Heart right ventricle (tissue), 16 donors: ENCODE data around the gene LYSMD2. TPM values are rescaled to one million over a fixed set of nuclear protein-coding genes. Genes with fewer than 3 reads are reported as not detected.
A peak's percentile ranks its signal among the peaks of the same experiment; 100 is the strongest.

Experiments
- ATAC-seq, 8 donors: fragments of 200-7000 bp; cut with Tn5 transposase; one replicate each; pipeline ENCODE4 v1.9.1; 2020; ENCODE audit warnings: mild to moderate bottlenecking in 8 of 8, moderate library complexity in 8 of 8, moderate number of reproducible peaks in 1 of 8
- DNase-seq, 2 donors: peaks; one replicate each; pipeline ENCODE4 v3.0.0-alpha.2; 2020
- H3K27ac ChIP-seq, 10 donors: fragments of 200-600 bp; sonication (generic) in 2 of 10; one replicate each; pipeline versions ENCODE4 v1.5.0 to v1.8.0; 2020 to 2022; ENCODE audit warnings: mild to moderate bottlenecking in 3 of 10
- H3K27me3 ChIP-seq, 7 donors: fragments of 200-600 bp; one replicate each; pipeline ENCODE4 v1.8.0; 2021 to 2022; ENCODE audit warnings: mild to moderate bottlenecking in 2 of 7
- H3K36me3 ChIP-seq, 9 donors: fragments of 200-600 bp; sonication (generic) in 1 of 9; one replicate each; pipeline versions ENCODE4 v1.5.0 to v1.8.0; 2020 to 2022; ENCODE audit warnings: mild to moderate bottlenecking in 2 of 9
- H3K4me1 ChIP-seq, 9 donors: fragments of 200-600 bp; sonication (generic) in 1 of 9; one replicate each; pipeline versions ENCODE4 v1.5.0 to v1.8.0; 2020 to 2022; ENCODE audit warnings: mild to moderate bottlenecking in 4 of 9
- H3K4me3 ChIP-seq, 10 donors: fragments of 200-600 bp; sonication (generic) in 2 of 10; one replicate each; pipeline versions ENCODE4 v1.5.0 to v1.8.0; 2020 to 2022; ENCODE audit warnings: mild to moderate bottlenecking in 7 of 10, moderate library complexity in 2 of 10
- H3K9me3 ChIP-seq, 11 donors: fragments of 200-600 bp in 10 of 11; sonication (generic) in 2 of 11; one replicate each; pipeline versions ENCODE4 v1.5.0 to v1.8.0; 2013 to 2022; ENCODE audit warnings: mild to moderate bottlenecking in 2 of 11, control low read depth in 1 of 11, moderate library complexity in 1 of 11
- CTCF ChIP-seq, 9 donors: fragments of 200-600 bp; sonication (generic) in 2 of 9; IDR thresholded peaks; one replicate each; pipeline versions ENCODE4 v1.5.0 to v1.8.0; 2021 to 2022; ENCODE audit warnings: antibody characterized with exemption in 9 of 9, mild to moderate bottlenecking in 5 of 9, moderate library complexity in 1 of 9
- WGBS, 2 donors: extraction: QIAGEN DNeasy Blood & Tissue Kit; methylation state at CpG; one replicate each; pipeline ENCODE4 v1.1.7; 2013; ENCODE audit warnings: inconsistent platforms in 1 of 2; 5-methylcytosine and 5-hydroxymethylcytosine counted together
- intact Hi-C, 10 donors: fragments of 100-400 bp; cut with DNase I; formaldehyde crosslinking; loops; one replicate each; pipeline versions ENCODE4 v1.11.1 to v1.14.2; 2022
- polyA plus RNA-seq, 2 donors: library from polyadenylated mRNA; stranded (reverse); fragments of 200-250 nt; gene quantifications; one replicate each; pipeline ENCODE4 v1.2.3, GENCODE V29; 2013
- total RNA-seq, 10 donors: library from RNA; stranded (reverse); fragmentation: NEBNext Ultra II Directional in 3 of 10; extraction: Animal tissue kit (Norgen Biotek cat#: 25700) in 3 of 10; gene quantifications; one replicate each; pipeline versions ENCODE4 v1.2.1 to v1.2.4, GENCODE V29; 2021 to 2023
- donor health status: Arrhythmogenic right ventricular cardiomyopathy.
- donor health status: ischemic (EF 13 %, LVEDD 7.1; RV severe dilation, severe dysfunction).
- donor health status: healthy with polysubstance abuse.
- donor health status: DM: no; HTN: yes; CAD: no.
- donor health status: DM: no; HTN: no; CAD: no.
- donor health status: ischemic (EF 25% LVEDD 6.9; RV normal size, moderate dysfunction).
- donor health status: ischemic (EF 25% LVEDD 5.7; RV mildly dilated, moderate dysfunction).
- donor health status: healthy.
- donor health status: DM: yes; HTN: yes; CAD: no.
- donor health status: Ischemic cardiomyopathy.
- donor health status: ischemic (EF 35%, LVEDD 5.7; RV mildly dilated, moderate dysfunction).
- donor health status: nonischemic (EF 11% LVEDD 7.7; RV severe dilation, severe dysfunction).
- donor health status: DM: yes; HTN: yes; CAD: no.
- donor health status: PGD.
- donor health status: ischemic (EF 29% LVEDD 5.4; RV normal size, mild dysfunction).
- donor health status: nonischemic (EF 23%, LVEDD 6.1; RV moderate dilation, normal function).

LYSMD2 gene
- total and polyA plus RNA-seq, 12 donors = 1.7 to 8.6 (median 4.2) TPM

DNA sequence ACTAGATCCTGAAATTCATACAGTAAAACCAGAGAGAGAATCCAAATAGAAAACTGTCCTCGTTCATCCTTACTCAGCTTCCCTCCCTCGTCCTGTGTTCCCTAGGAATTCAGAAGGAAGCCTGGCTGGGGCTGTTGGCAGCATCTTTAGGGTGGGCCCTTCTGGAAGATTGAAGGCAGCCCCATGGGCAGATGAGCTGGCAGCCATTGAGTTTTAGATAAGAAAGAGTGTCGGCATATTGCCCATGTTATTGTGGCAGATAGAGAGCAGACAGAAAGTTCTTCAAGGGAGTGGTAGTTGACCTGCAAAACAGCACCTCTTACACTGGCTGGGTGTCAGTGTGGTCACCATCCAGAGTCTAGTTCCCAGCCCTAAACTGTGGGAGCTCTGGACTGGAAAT is 37.5 kb upstream of the LYSMD2 start:
- H3K27ac ChIP-seq = no peak overlapping the region
- DNase-seq (no peak), ATAC-seq (no peak)
- WGBS, 2 donors = 69 to 72% methylated on average over 3 of the region's 3 CpGs
- H3K36me3 ChIP-seq = peaks cover 0 to 57% (median 0%) of the 10 kb centered on the region in 9 donors
- H3K4me1 ChIP-seq = peaks cover 0 to 11% (median 0%) of the 10 kb centered on the region in 9 donors
- no peak overlapping the region for H3K4me3 ChIP-seq
- H3K9me3 ChIP-seq = no peaks in the 10 kb centered on the region
- H3K27me3 ChIP-seq = no peaks in the 10 kb centered on the region
- TF ChIP-seq CTCF (IDR thresholded peaks at IDR 0.05) = no peak
- intact Hi-C loops = loop anchor here in 3 of 10 donors (2.0 to 10.0 kb wide), 3 partner anchors 50 to 124 kb away; no protein-coding TSS in a partner anchor

DNA sequence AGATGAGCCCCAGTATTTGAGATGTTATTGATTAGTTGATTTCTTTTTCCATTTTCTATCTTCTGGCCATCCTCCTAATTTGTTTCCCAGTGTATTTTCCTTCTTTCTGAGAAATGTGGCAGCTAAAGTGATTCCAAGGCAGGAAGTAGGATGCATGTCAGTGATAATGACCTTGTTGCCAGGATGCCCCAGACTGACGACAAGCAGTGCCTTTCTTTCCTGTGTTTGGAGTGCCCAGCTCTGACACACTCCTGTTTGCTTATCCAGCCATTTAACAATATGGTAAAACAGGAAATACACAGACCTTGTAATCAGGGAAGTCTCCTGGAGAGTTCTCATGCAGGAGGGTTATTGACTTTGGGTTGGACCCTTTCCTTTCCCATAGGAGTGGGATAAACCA is 34.3 kb upstream of the LYSMD2 start:
- intact Hi-C loops = loop anchor here in 2 of 10 donors (5.0 to 10.0 kb wide), 2 partner anchors 47 to 119 kb away; no protein-coding TSS in a partner anchor
- H3K27ac ChIP-seq = no peak overlapping the region
- TF ChIP-seq CTCF (IDR thresholded peaks at IDR 0.05) = no peak
- 48 to 54% methylated on average over 1 of the region's 1 CpG for WGBS, 2 donors
- no peaks in the 10 kb centered on the region for H3K27me3 ChIP-seq
- ATAC-seq (no peak), DNase-seq (no peak)
- H3K36me3 ChIP-seq = peaks cover 0 to 73% (median 0%) of the 10 kb centered on the region in 9 donors
- no peak overlapping the region for H3K4me3 ChIP-seq
- H3K4me1 ChIP-seq = peaks cover 0 to 16% (median 0%) of the 10 kb centered on the region in 9 donors
- H3K9me3 ChIP-seq = no peaks in the 10 kb centered on the region

- no peak for ATAC-seq
- no peak for TF ChIP-seq CTCF (IDR thresholded peaks at IDR 0.05)
- intact Hi-C loops = loop anchor here in 2 of 10 donors (5.0 to 10.0 kb wide), 2 partner anchors 46 to 119 kb away; no protein-coding TSS in a partner anchor
- Histone ChIP-seq H3K27ac (no peak overlapping the region), H3K27me3 (no peaks in the 10 kb centered on the region), H3K36me3 (peaks cover 0 to 77% (median 0%) of the 10 kb centered on the region in 9 donors), H3K4me1 (peaks cover 0 to 10% (median 0%) of the 10 kb centered on the region in 9 donors), H3K4me3 (no peak overlapping the region), H3K9me3 (no peaks in the 10 kb centered on the region)
- 75 to 92% methylated on average over 3 of the region's 3 CpGs for WGBS, 2 donors
- DNase-seq = no peak
Observed at GRCh38 chr15:51770902-51771301, 33.4 kb upstream of the LYSMD2 start.

DNA sequence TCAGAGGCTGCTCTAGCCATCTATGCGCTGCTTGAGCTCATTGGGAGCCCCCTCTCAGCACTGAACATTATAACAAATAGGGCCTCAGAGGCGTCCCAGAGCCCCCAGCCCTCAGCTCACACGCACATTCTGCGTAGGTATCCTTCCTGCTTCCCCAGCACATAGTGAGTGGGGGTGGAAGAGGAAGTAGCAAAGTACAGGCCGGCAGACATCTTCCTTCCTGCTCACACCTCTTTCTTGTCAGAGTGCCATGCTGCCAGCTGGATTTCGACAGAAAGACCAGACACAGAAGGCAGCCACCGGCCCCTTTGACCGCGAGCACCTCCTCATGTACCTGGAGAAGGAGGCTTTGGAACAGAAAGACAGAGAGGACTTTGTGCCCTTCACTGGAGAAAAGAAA is 30.6 kb upstream of the LYSMD2 start:
- ATAC-seq (peak in 4 of 8 donors; percentile 29 to 69 (median 51)), DNase-seq (no peak)
- Histone ChIP-seq H3K36me3 (peaks cover 0 to 55% (median 0%) of the 10 kb centered on the region in 9 donors), H3K27me3 (no peaks in the 10 kb centered on the region), H3K27ac (peak overlapping the region in 1 of 10 donors; percentile 16), H3K9me3 (no peaks in the 10 kb centered on the region), H3K4me3 (no peak overlapping the region), H3K4me1 (peaks cover 0 to 10% (median 0%) of the 10 kb centered on the region in 9 donors)
- TF ChIP-seq CTCF (IDR thresholded peaks at IDR 0.05) = no peak
- 47 to 50% methylated on average over 9 of the region's 9 CpGs for WGBS, 2 donors
- intact Hi-C loops = no loop called here
